ENCODE results near the gene ESR1.
"Not testable (repeated sequence)": the region's sequence is repeated elsewhere in the genome, so short reads cannot be mapped to it uniquely, and the experiment has no call there.

Gene ESR1

GRCh38 chr6:152057832-152058498 lies 250.5 kb downstream of the ESR1 start:
- no peak for DNase-seq

GRCh38 chr6:152059909-152060308 lies 252.4 kb downstream of the ESR1 start:
- no peak for DNase-seq

- no peak for DNase-seq
Measured at GRCh38 chr6:152062476-152062875, 255.0 kb downstream of the ESR1 start.

GRCh38 chr6:152063170-152063921 lies 255.9 kb downstream of the ESR1 start:
- no peak for DNase-seq

- DNase-seq, result no peak
Measured at GRCh38 chr6:152068622-152069261, 261.3 kb downstream of the ESR1 start.

- no peak for DNase-seq
Measured at GRCh38 chr6:152070556-152070955, 263.1 kb downstream of the ESR1 start.

GRCh38 chr6:152071318-152071717 lies 263.8 kb downstream of the ESR1 start:
- no peak for DNase-seq

GRCh38 chr6:152071843-152072242 lies 264.4 kb downstream of the ESR1 start:
- DNase-seq, result no peak

- DNase-seq, result not testable (repeated sequence)
Measured at GRCh38 chr6:152076242-152076641, 268.8 kb downstream of the ESR1 start.

- DNase-seq, result no peak
Measured at GRCh38 chr6:152078001-152078400, 270.5 kb downstream of the ESR1 start.

- no peak for DNase-seq
Measured at GRCh38 chr6:152078804-152079203, 271.3 kb downstream of the ESR1 start.

- DNase-seq, result no peak
Measured at GRCh38 chr6:152085451-152085921, 278.0 kb downstream of the ESR1 start.

GRCh38 chr6:152086223-152086873 lies 278.9 kb downstream of the ESR1 start:
- DNase-seq, result no peak

GRCh38 chr6:152087096-152087495 lies 279.6 kb downstream of the ESR1 start:
- no peak for DNase-seq

GRCh38 chr6:152087701-152088100 lies 280.2 kb downstream of the ESR1 start:
- DNase-seq, result no peak

GRCh38 chr6:152089992-152090391 lies 282.5 kb downstream of the ESR1 start:
- DNase-seq, result no peak

- no peak for DNase-seq
Measured at GRCh38 chr6:152091201-152091600, 283.7 kb downstream of the ESR1 start.

- DNase-seq, result no peak
Measured at GRCh38 chr6:152091851-152092341, 284.4 kb downstream of the ESR1 start.

GRCh38 chr6:152093711-152094110 lies 286.2 kb downstream of the ESR1 start:
- no peak for DNase-seq

- no peak for DNase-seq
Measured at GRCh38 chr6:152094276-152094675, 286.8 kb downstream of the ESR1 start.

GRCh38 chr6:152094992-152095592 lies 287.6 kb downstream of the ESR1 start:
- peak; percentile 45 for DNase-seq

- no peak for DNase-seq
Measured at GRCh38 chr6:152096863-152097496, 289.5 kb downstream of the ESR1 start.
